Activated naive CD4-positive, alpha-beta T cell treated with anti-CD3 and anti-CD28 coated beads, Interleukin-2, amount 50 U/mL, for 24 hours (primary cell): ENCODE data around the gene TASOR.
"Not testable (repeated sequence)": the region's sequence is repeated elsewhere in the genome, so short reads cannot be mapped to it uniquely, and the experiment has no call there.

Experiments
- H3K27ac Mint-ChIP-seq: one replicate; pipeline ENCODE4 v1.8.0; 2021; ENCODE audit warnings: mild to moderate bottlenecking, mixed read lengths
- H3K27me3 Mint-ChIP-seq: one replicate; pipeline ENCODE4 v1.8.0; 2021; ENCODE audit warnings: mixed read lengths
- H3K36me3 Mint-ChIP-seq: one replicate; pipeline ENCODE4 v1.8.0; 2021; ENCODE audit warnings: mixed read lengths
- H3K4me1 Mint-ChIP-seq: one replicate; pipeline ENCODE4 v1.8.0; 2021; ENCODE audit warnings: mixed read lengths
- H3K4me3 Mint-ChIP-seq: one replicate; pipeline ENCODE4 v1.8.0; 2021; ENCODE audit warnings: mild to moderate bottlenecking, mixed read lengths
- H3K9me3 Mint-ChIP-seq: one replicate; pipeline ENCODE4 v1.8.0; 2021; ENCODE audit warnings: mixed read lengths

The TASOR gene

DNA sequence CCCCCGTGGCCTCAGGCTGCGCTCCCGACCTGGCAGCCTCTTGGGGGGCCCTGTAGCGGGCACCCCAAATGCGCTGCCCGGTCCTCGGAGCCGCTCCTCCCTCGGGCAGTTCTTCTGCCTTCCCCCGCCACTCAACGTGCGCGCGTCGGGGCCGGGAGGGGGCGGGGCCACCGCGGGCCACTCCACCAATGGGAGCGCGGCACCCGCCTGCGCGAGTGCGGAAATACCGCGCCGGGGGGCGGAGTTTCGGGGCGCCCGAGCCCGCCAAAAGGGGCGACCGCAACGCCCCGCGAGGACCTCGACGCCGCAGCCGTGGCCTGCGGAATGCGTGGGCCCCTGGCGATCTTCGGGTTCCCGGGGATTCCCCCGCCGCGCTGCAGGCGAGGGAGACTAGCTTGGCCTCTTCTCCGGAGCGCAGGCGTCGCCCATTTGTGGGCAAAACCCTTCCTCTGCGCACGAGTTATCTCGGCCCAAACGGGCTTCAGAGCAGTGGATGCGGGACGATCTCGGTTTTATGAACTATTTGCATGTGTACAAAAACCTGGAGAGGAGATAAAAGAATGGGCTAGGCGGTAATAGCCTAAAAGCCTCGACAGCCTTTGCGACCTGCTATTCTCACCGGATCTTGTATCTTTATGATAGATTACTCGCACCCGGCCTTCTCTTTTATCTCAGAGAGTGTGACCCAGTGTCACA is at the start of gene TASOR:
Gene TASOR, minus strand, starts transcription at position 144 of the 696 bp plus-strand sequence. CDS start 259 bp downstream, outside the sequence.
- Mint-ChIP-seq H3K9me3 (peaks cover 4% of the 10 kb centered on the region), H3K27me3 (no peaks in the 10 kb centered on the region), H3K27ac (peak within 1 kb of the TSS; percentile 98), H3K36me3 (peaks cover 18% of the 10 kb centered on the region), H3K4me3 (peak within 1 kb of the TSS; percentile 95), H3K4me1 (peaks cover 38% of the 10 kb centered on the region)

DNA sequence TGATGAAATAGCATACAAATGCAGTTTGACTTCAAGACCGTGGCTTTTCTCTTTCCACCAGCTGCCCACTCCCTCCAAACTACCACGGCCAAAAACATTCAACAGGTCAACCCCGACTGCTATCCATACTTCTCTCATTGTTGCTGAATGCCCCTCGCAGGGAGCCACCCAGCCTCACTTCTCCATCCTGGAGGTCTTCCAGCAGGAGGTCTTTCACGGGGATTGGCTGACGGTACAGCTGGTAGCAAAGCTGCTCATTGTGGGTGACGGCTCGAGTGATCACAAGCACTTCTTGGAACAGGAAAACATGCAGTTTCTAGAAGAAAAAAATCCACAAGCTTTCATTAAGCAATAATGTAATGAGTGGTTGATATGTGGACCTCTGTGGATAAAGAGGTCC is 49.0 kb upstream of the TASOR start:
- Mint-ChIP-seq H3K4me1 (peaks cover 57% of the 10 kb centered on the region), H3K9me3 (no peaks in the 10 kb centered on the region), H3K4me3 (no peak overlapping the region), H3K27me3 (no peaks in the 10 kb centered on the region), H3K36me3 (peaks cover 58% of the 10 kb centered on the region), H3K27ac (peak overlapping the region; percentile 8)

DNA sequence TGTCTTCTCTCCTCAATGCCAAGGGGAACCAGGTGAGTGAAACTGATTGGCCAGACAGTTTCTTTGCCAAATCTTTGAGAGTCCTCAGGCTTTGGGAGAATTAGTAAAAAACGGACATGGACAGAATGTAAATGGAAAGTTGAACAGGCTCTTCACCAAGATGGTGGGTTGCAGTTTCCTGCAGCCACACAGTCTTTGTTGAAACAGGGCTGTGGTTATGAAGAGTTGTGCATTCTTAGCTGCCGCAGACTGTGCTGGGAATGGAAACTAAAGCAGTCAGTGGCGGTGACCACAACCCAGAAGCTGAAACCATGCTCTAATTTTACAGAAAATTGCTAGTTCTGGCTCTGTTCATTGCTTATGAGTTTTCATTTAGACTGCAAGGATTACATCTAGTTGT is 42.1 kb upstream of the TASOR start:
- no peaks in the 10 kb centered on the region for H3K27me3 Mint-ChIP-seq
- H3K27ac Mint-ChIP-seq = peak overlapping the region; percentile 61
- peaks cover 62% of the 10 kb centered on the region for H3K4me1 Mint-ChIP-seq
- peaks cover 49% of the 10 kb centered on the region for H3K36me3 Mint-ChIP-seq
- H3K9me3 Mint-ChIP-seq = no peaks in the 10 kb centered on the region
- peak overlapping the region; percentile 76 for H3K4me3 Mint-ChIP-seq

DNA sequence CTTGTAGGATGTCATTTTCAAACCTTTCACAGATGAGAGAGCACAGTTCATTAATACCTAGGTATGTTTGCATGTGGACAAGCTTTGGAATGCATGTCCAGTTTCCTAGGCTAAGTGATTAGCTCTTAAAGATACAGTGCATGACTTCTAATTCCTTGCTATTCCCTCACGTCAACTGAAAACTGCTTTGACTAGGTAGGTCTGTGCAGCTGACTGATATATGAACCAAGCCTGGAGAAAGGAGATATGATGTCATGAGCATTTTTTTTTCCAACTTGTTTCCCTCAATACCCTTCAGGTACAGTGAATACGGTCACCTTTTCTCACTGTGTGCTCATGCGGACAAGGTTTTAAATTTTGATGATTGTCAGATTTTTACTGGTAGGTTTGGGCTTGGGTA is 41.6 kb upstream of the TASOR start:
- no peaks in the 10 kb centered on the region for H3K27me3 Mint-ChIP-seq

GRCh38 chr3:56720849-56721248 is 37.8 kb upstream of the TASOR start:
- Mint-ChIP-seq H3K9me3 (peaks cover under 1% of the 10 kb centered on the region), H3K4me3 (no peak overlapping the region), H3K4me1 (peaks cover 59% of the 10 kb centered on the region), H3K27me3 (no peaks in the 10 kb centered on the region), H3K27ac (peak overlapping the region; percentile 24), H3K36me3 (peaks cover 25% of the 10 kb centered on the region)

More for the DNA sequence above, 41.6 kb upstream of the TASOR start:
- Mint-ChIP-seq H3K27ac (peak overlapping the region; percentile 61), H3K36me3 (peaks cover 51% of the 10 kb centered on the region), H3K4me1 (peaks cover 67% of the 10 kb centered on the region), H3K4me3 (peak overlapping the region; percentile 44), H3K9me3 (no peaks in the 10 kb centered on the region)

DNA sequence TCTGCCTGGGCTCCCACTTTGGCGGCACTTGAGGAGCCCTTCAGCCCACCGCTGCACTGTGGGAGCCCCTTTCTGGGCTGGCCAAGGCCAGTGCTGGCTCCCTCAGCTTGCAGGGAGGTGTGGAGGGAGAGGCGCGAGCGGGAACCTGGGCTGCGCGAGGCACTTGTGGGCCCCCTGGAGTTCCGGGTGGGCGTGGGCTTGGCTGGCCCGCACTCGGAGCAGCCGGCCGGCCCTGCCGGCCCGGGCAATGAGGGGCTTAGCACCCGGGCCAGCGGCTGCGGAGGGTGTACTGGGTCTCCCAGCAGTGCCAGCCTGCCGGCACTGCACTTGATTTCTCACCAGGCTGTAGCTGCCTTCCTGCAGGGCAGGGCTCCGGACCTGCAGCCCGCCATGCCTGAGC is 35.7 kb upstream of the TASOR start:
- H3K36me3 Mint-ChIP-seq = peaks cover 17% of the 10 kb centered on the region
- not testable (repeated sequence) for H3K4me3 Mint-ChIP-seq, H3K27me3 Mint-ChIP-seq, H3K9me3 Mint-ChIP-seq, H3K27ac Mint-ChIP-seq
- peaks cover 43% of the 10 kb centered on the region for H3K4me1 Mint-ChIP-seq

DNA sequence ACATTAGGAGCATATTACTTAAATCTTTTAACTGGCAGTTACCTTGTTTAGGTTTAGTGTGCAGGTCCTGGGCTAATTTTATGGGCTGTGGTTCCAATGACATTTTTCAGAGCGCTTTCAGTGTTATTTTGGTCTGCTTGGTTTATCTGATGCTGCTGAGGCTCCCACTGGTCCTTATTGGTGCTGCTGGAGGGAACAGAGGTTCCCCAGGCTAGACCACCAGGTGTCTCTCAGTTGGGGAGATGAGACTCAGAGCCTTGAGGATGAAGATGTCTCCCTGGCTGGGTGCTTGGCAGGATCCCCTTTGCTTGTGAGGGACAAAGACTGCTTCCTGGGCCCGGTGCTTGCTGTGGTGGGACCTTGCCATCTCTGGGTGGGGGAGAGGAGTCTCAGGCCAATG is 28.3 kb upstream of the TASOR start:
- Mint-ChIP-seq H3K27ac (no peak overlapping the region), H3K4me3 (no peak overlapping the region), H3K4me1 (no peaks in the 10 kb centered on the region)

GRCh38 chr3:56707412-56707811 is 24.3 kb upstream of the TASOR start:
- not testable (repeated sequence) for H3K4me3 Mint-ChIP-seq, H3K36me3 Mint-ChIP-seq, H3K27ac Mint-ChIP-seq, H3K9me3 Mint-ChIP-seq, H3K27me3 Mint-ChIP-seq
- H3K4me1 Mint-ChIP-seq = peaks cover 18% of the 10 kb centered on the region

More for the DNA sequence above, 28.3 kb upstream of the TASOR start:
- H3K27me3 Mint-ChIP-seq = no peaks in the 10 kb centered on the region
- no peaks in the 10 kb centered on the region for H3K36me3 Mint-ChIP-seq
- H3K9me3 Mint-ChIP-seq = peaks cover 8% of the 10 kb centered on the region

DNA sequence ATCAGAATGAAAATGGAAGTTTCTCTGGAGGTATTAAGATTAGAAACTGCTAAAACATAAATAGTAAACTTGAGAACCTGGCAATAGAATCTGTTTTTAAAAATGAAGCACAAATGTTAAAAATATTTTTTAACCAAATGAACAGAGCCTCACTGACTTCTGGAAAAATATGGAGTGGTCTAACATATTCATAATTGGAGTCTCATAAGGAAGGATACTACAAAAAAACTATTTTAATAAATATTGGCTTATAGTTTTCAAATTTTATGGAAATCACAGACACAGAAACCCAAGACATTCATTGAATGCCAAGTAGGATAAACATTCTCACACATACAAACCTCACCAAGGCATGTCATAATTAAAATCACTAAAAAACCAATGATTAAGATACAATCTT is 23.6 kb upstream of the TASOR start:
- Mint-ChIP-seq H3K4me3 (no peak overlapping the region), H3K9me3 (no peaks in the 10 kb centered on the region), H3K36me3 (no peaks in the 10 kb centered on the region), H3K4me1 (peaks cover 18% of the 10 kb centered on the region), H3K27ac (no peak overlapping the region), H3K27me3 (no peaks in the 10 kb centered on the region)

DNA sequence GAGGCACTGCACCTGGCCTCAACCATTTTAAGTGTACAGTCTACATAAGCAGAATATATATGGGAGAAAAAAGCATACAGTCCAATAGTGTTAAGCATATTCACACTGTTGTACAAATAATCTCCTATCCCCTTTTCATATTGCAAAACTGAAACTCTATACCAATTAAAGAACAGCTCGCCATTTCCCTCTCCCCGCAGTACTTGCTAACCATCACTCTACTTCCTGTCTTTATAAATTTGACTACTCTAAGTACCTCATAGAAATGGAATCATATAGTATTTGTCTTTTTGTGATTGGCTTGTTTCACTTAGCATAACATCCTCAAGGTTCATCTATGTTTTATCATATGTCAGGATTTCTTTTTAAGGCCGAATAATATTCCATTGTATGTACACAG is 21.6 kb upstream of the TASOR start:
- peak overlapping the region; percentile 50 for H3K4me3 Mint-ChIP-seq
- no peaks in the 10 kb centered on the region for H3K27me3 Mint-ChIP-seq
- peaks cover 18% of the 10 kb centered on the region for H3K4me1 Mint-ChIP-seq
- H3K9me3 Mint-ChIP-seq = no peaks in the 10 kb centered on the region
- no peaks in the 10 kb centered on the region for H3K36me3 Mint-ChIP-seq
- peak overlapping the region; percentile 82 for H3K27ac Mint-ChIP-seq

- Mint-ChIP-seq H3K9me3 (no peaks in the 10 kb centered on the region), H3K36me3 (no peaks in the 10 kb centered on the region), H3K27ac (no peak overlapping the region), H3K27me3 (no peaks in the 10 kb centered on the region), H3K4me1 (peaks cover 18% of the 10 kb centered on the region), H3K4me3 (no peak overlapping the region)
Observed at GRCh38 chr3:56702490-56703315, 19.6 kb upstream of the TASOR start.

DNA sequence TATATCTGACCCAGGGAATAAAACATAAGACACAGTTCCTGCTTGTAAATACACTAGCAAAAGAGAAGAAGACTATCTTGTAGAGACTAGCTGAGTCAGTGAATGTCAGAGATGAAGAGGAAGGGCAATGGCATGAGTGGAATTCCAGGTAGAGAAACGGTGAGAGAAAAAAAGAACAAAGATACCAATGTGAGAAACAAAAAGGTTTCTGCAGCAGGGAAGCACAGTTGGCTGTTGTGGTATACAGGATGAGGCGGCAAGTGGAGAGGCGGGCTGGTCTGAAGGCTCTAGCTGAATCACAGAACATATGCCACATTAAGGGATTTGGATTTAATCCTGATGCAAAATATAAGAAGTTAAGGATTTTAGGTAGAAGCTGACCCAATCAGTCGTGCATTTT is 17.1 kb upstream of the TASOR start:
- Mint-ChIP-seq H3K27me3 (no peaks in the 10 kb centered on the region), H3K27ac (no peak overlapping the region), H3K9me3 (no peaks in the 10 kb centered on the region), H3K4me1 (peaks cover 25% of the 10 kb centered on the region), H3K36me3 (no peaks in the 10 kb centered on the region), H3K4me3 (no peak overlapping the region)

DNA sequence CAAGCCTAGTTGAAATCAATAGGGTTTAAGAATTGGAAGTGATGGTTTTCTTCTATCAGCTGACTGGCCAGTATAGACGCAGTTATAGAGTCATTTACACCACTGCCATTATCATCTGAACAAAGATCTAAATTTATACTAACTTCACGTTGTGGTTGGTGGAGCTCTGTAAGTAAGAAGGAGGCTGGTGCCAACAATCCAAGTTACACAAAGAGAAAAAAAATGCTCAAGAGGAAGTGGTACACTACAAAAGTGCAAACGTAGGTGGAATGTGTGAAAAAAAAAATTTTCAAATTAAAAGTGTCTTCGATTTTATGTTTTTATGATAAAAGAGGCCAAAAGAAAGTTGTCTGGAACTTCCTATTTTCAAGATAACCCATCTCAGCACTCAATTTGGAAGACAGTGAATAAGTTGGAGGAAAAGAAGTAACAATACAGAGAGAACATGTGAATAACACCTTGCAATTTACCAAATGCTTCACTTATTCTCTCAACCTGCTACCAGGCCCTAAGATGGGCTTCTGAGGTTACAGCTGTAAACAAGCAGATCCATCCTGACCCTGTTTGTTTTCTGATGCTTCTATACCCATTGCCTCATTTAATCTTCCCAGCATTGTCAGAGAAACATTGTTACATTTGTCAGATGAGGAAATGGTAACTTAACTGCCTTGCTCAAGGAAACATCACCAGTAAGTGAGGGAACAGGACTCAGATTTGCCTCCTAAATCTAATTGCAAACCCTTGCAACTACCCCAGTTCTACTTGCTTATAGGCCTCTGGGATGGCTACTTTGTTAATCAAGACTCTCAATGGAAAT is 12.0 kb upstream of the TASOR start:
- H3K4me1 Mint-ChIP-seq = peaks cover 43% of the 10 kb centered on the region
- H3K27ac Mint-ChIP-seq = peak overlapping the region; percentile 71
- H3K4me3 Mint-ChIP-seq = peak overlapping the region; percentile 2

DNA sequence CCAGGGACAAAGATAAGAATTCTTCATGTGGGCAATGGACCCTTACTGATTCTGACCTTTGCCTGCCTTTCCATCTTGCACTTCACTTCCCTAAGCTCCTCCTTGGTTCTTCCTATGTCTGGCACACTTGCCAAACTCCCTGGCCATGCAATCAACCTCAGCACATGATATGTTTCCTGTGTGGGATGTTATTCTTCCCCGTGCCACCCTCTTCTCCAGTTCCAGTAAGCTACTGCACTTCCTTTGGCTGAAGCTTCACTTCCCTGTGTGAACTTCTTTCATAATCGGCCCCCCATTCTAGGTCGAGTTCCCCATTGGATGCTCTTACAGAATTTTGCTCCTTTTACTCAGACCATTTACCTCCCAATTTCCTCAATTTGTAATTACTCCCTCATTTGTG is 10.7 kb upstream of the TASOR start:
- Mint-ChIP-seq H3K9me3 (no peaks in the 10 kb centered on the region), H3K36me3 (no peaks in the 10 kb centered on the region), H3K4me1 (peaks cover 43% of the 10 kb centered on the region), H3K27ac (peak overlapping the region; percentile 69), H3K27me3 (no peaks in the 10 kb centered on the region), H3K4me3 (peak overlapping the region; percentile 73)

More for the DNA sequence above, 12.0 kb upstream of the TASOR start:
- no peaks in the 10 kb centered on the region for H3K27me3 Mint-ChIP-seq
- no peaks in the 10 kb centered on the region for H3K9me3 Mint-ChIP-seq
- no peaks in the 10 kb centered on the region for H3K36me3 Mint-ChIP-seq

- Mint-ChIP-seq H3K4me3 (peak overlapping the region; percentile 73), H3K4me1 (peaks cover 47% of the 10 kb centered on the region), H3K27ac (peak overlapping the region; percentile 52)
- H3K9me3 Mint-ChIP-seq, H3K36me3 Mint-ChIP-seq, H3K27me3 Mint-ChIP-seq: not testable (repeated sequence)
Observed at GRCh38 chr3:56692520-56693433, 9.7 kb upstream of the TASOR start.
